ENCODE results near the gene ITPR3. TPM values are rescaled to one million over a fixed set of nuclear protein-coding genes. Genes with fewer than 3 reads are reported as not detected.
A peak's percentile ranks its signal among the peaks of the same experiment; 100 is the strongest.

Gene ITPR3
- total RNA-seq, 4 donors from 2014 or later: 11.8 to 25.0 (median 19.6) TPM

- WGBS, 2 donors (ENCODE audit: low coverage in 1 of 2): 57 to 76% methylated on average over 7 to 8 of the region's 8 CpGs
- no peaks in the 10 kb centered on the region for H3K9me3 ChIP-seq
- peaks cover 0 to 52% of the 10 kb centered on the region in 2 donors for H3K36me3 ChIP-seq
- H3K27ac ChIP-seq: no peak overlapping the region
- H3K4me1 ChIP-seq: peaks cover 0 to 55% (median 19%) of the 10 kb centered on the region in 3 donors
- no peak for TF ChIP-seq POLR2AphosphoS5 (IDR thresholded peaks at IDR 0.05)
- no peak for TF ChIP-seq POLR2A (IDR thresholded peaks at IDR 0.05)
- TF ChIP-seq, protein P1, sequence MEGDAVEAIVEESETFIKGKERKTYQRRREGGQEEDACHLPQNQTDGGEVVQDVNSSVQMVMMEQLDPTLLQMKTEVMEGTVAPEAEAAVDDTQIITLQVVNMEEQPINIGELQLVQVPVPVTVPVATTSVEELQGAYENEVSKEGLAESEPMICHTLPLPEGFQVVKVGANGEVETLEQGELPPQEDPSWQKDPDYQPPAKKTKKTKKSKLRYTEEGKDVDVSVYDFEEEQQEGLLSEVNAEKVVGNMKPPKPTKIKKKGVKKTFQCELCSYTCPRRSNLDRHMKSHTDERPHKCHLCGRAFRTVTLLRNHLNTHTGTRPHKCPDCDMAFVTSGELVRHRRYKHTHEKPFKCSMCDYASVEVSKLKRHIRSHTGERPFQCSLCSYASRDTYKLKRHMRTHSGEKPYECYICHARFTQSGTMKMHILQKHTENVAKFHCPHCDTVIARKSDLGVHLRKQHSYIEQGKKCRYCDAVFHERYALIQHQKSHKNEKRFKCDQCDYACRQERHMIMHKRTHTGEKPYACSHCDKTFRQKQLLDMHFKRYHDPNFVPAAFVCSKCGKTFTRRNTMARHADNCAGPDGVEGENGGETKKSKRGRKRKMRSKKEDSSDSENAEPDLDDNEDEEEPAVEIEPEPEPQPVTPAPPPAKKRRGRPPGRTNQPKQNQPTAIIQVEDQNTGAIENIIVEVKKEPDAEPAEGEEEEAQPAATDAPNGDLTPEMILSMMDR (IDR thresholded peaks at IDR 0.05): no peak
- TF ChIP-seq EP300 (IDR thresholded peaks at IDR 0.05): no peak
- H3K4me3 ChIP-seq: no peak overlapping the region
- H3K27me3 ChIP-seq: no peaks in the 10 kb centered on the region
- ATAC-seq: no peak
Measured at GRCh38 chr6:33699131-33699530, 78.0 kb downstream of the ITPR3 start.

- H3K4me3 ChIP-seq: no peak overlapping the region
- TF ChIP-seq EP300 (IDR thresholded peaks at IDR 0.05): no peak
- no peak for TF ChIP-seq POLR2AphosphoS5 (IDR thresholded peaks at IDR 0.05)
- no peak for TF ChIP-seq POLR2A (IDR thresholded peaks at IDR 0.05)
- TF ChIP-seq, protein P1 (IDR thresholded peaks at IDR 0.05): no peak
- 54 to 63% methylated on average over 5 of the region's 5 CpGs for WGBS, 2 donors (ENCODE audit: low coverage in 1 of 2)
- no peaks in the 10 kb centered on the region for H3K27me3 ChIP-seq
- H3K4me1 ChIP-seq: peaks cover 0 to 49% (median 18%) of the 10 kb centered on the region in 3 donors
- H3K9me3 ChIP-seq: no peaks in the 10 kb centered on the region
- H3K36me3 ChIP-seq: peaks cover 0 to 55% of the 10 kb centered on the region in 2 donors
- H3K27ac ChIP-seq: no peak overlapping the region
- ATAC-seq: no peak
Measured at GRCh38 chr6:33699739-33700138, 78.6 kb downstream of the ITPR3 start.

GRCh38 chr6:33700391-33701050 lies 79.4 kb downstream of the ITPR3 start:
- Histone ChIP-seq H3K4me1 (peaks cover 0 to 42% (median 11%) of the 10 kb centered on the region in 3 donors), H3K27me3 (no peaks in the 10 kb centered on the region), H3K4me3 (no peak overlapping the region), H3K9me3 (no peaks in the 10 kb centered on the region), H3K36me3 (peaks cover 0 to 47% of the 10 kb centered on the region in 2 donors), H3K27ac (no peak overlapping the region)
- 47 to 58% methylated on average over 6 to 7 of the region's 10 CpGs for WGBS, 2 donors (ENCODE audit: low coverage in 1 of 2)
- TF ChIP-seq, protein P1 (IDR thresholded peaks at IDR 0.05): peak in 3 of 4 experiments; percentile 26 to 63 (median 30)
- no peak for TF ChIP-seq EP300 (IDR thresholded peaks at IDR 0.05)
- no peak for ATAC-seq

- Histone ChIP-seq H3K4me1 (peaks cover 0 to 22% (median 0%) of the 10 kb centered on the region in 3 donors), H3K27ac (no peak overlapping the region), H3K27me3 (no peaks in the 10 kb centered on the region), H3K9me3 (no peaks in the 10 kb centered on the region), H3K4me3 (no peak overlapping the region), H3K36me3 (peaks cover 0 to 38% of the 10 kb centered on the region in 2 donors)
- WGBS, 2 donors (ENCODE audit: low coverage in 1 of 2): 44% methylated on average over 1 of the region's 1 CpG; no CpG with 5 or more reads in 1 of the 2 donors
- peak; percentile 63 for ATAC-seq
- TF ChIP-seq, protein P1 (IDR thresholded peaks at IDR 0.05): peak in 3 of 4 experiments; percentile 19 to 26 (median 23)
- no peak for TF ChIP-seq POLR2AphosphoS5 (IDR thresholded peaks at IDR 0.05)
Measured at GRCh38 chr6:33702345-33702977, 81.3 kb downstream of the ITPR3 start.
